Activated gamma-delta T cell treated with Interleukin-2 at 50 U/mL for 16 hours (primary cell): ENCODE data around the gene SLCO3A1.
A peak's percentile ranks its signal among the peaks of the same experiment; 100 is the strongest.
"Not testable (repeated sequence)": the region's sequence is repeated elsewhere in the genome, so short reads cannot be mapped to it uniquely, and the experiment has no call there.

ENCODE experiments used
- DNase-seq: peaks from one replicate; pipeline ENCODE4 v3.0.0-alpha.2; 2020

Gene SLCO3A1

DNA sequence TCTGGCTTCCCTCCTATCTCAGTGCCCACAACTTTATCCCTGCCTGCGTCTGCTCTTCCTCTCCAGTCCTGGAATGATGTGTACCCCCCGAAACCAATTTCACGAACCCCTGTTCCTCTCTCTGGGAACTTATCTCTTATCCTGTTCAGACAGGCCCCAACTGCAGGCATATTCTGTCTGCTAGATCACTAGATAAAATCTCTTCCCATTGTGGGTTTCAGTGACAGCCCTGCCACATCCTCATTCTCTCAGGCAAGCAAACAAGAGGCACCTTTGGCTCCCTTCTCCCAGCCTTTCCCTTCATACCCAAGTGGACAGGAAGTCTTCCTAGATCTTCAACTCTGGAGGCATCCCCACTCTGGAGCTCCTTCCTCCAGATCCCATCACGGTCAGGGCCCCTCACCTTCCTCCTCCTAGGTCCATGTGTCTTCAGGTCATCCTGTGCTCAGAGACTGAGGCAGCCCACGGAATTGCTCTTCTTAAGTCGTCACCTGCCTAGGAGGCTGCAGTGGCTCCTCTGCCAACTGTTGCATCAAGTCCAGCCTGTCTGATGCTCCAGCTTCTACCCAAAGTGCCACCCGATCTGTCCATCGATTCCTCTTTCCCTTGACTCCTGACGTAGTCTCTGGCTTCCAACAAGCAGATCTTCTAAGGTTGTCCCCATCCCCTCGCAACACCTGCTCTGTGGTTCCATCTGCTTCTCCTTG lies 190.8 kb downstream of the SLCO3A1 start:
- no peak for DNase-seq

DNA sequence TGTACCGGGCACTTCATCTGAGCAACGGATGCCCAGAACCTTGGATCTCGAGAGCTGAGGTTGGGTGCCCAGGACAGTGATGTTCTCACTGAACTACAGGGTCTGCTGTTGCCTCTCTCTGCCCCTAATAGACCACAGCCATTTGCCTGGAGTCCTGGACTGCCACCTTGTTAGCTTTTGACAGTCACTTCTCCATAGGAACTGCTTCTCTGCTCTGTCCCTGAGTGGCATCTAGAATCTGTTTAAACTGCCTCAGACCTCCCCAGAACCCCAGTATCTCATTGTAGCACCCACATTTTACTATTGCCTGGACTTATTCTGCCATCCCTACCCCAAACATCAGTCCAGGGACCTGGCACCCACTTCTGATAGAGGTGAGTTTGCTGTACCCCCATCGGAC lies 194.4 kb downstream of the SLCO3A1 start:
- DNase-seq: no peak

DNA sequence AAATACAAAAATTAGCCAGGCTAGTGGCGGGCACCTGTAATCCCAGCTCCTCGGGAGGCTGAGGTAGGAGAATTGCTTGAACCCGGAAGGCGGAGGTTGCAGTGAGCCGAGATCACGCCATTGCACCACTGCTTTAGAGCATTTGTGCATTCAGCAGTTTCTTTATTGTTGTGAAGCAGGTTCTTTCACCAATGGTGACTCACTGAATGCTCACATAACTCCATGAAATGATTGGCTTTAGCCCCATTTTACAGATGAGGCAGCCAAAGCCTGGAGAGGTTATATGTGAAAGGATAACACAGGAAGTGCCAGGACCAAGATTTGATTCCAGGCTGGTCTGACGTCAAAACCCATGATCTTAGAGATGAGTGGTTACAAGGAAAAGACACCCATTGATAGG lies 195.2 kb downstream of the SLCO3A1 start:
- no peak for DNase-seq

DNA sequence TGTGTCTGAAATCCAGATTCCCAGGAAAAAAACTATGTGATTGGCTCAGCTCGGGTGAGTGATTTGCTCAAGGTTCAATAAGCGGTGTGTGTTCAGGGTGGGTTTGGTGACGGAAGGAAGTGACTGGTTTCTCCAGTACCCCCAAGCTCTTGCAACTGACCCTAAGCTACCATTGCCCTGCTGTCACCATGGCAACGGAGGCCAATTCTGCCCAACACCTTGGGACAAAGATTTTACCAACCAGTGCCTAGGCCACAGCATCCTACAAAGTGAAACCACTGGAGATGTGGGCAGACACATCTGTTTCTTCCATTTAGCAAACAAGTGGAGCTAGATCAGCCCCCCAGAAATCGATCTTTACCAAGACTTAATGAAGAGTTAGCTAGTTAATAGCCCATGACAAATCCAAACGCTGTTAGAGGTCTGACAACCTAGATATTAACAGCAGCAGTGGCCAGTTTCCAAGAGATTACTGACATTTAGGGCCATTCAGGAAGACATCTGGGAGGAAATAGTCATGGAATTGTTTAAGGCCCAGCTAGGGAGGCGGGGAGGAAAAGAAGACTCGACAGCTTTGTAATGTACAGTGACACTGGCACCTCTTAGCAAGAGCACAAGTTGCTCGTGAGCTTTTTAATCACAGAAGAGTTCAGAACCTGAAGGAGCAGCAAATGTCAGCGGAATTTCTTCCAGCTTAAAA lies 195.9 kb downstream of the SLCO3A1 start:
- DNase-seq: no peak

DNA sequence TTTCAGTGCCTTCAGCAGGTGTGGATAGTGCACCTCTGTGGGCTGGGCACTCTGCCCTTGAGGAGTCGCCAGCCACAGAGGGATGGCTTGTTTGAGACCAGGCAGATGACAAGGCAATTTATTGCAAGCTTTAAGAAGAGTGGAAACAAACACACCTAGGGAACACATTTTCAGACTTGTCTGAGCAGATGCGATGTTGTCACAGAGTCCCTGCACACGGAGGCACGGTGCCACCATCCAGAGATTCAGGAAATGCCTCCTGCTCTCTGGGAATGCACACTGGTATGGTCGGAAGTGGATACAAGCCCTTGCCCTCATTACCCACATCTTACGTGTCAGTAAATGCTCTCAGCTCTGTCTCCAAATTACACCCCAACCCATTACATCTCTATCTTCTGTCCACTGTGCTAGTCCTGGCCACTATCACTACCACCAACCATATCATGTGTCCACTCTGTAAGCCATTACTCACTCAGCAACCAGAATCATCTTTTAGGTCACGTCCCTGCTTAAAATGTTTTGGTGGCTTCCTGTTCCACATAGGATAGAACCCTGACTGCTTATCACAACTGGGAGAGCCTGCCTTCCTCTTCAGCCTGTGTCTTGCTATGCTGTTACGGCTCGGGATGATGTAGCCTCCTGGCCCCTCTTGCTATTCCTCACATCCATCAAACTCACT lies 196.9 kb downstream of the SLCO3A1 start:
- DNase-seq: no peak

DNA sequence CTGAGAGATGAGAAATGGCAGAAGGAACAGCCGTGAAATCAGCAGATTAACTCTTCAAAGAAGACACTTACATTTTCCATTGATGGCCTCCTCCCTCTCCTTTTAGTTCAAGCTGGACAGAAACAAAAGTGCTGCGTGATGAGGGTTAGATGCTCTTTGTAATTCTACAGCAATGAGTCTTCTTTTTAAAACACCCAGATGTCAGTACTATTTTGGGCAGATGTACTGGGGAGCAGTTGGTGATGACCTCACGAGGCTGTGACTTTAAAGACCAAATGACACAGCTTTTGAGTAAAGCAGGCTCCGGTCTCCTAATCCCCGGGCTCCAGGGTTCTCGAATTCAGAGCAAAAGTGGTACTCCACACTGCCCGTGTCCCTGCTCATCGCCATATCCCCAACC lies 198.2 kb downstream of the SLCO3A1 start:
- DNase-seq: no peak

DNA sequence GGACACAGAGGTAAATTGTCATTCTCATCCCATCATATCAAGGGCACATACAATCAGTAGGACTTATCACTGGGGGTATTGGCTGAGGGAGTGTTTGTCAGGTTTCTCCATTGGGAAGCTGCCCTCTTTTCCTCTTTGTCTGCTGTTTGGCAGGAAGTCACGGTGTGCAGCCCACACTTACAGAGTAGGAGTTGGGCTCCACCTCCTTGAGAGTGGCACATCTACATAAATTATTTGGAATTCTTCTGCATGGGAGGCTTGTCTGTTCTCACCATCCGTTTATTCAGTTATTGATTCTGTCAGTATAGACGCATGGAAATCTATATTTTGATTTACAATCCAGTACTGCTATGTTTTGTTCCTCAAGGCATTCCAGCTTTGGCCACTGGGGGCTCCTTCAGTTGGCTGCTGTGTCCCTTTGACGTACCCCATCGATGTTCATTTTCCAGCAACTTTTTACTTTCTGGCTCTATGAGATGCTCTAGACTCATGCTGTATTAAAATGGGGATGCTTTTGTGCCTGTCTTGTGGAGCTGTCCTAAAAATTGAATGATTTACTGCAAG lies 200.3 kb downstream of the SLCO3A1 start:
- no peak for DNase-seq

DNA sequence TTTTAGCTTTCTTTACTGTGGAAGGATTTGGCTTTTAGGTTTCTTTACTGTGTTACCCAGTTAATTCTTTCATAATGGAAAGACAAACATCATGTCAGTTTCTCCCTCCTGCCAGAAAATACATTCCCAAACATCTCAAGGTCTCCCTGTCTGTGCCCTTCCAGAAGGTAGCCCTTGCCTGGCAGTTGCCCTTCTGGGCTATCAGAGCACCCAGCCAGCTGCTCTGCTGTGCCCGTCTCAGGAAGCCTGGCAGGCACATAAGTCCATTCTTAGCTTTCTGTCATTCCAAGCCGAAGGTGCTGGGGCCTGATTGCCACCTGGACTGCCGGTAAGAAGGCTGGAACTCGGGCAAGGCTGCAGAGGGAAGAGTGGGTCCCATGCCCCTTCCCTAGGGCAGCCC lies 203.4 kb downstream of the SLCO3A1 start:
- no peak for DNase-seq

DNA sequence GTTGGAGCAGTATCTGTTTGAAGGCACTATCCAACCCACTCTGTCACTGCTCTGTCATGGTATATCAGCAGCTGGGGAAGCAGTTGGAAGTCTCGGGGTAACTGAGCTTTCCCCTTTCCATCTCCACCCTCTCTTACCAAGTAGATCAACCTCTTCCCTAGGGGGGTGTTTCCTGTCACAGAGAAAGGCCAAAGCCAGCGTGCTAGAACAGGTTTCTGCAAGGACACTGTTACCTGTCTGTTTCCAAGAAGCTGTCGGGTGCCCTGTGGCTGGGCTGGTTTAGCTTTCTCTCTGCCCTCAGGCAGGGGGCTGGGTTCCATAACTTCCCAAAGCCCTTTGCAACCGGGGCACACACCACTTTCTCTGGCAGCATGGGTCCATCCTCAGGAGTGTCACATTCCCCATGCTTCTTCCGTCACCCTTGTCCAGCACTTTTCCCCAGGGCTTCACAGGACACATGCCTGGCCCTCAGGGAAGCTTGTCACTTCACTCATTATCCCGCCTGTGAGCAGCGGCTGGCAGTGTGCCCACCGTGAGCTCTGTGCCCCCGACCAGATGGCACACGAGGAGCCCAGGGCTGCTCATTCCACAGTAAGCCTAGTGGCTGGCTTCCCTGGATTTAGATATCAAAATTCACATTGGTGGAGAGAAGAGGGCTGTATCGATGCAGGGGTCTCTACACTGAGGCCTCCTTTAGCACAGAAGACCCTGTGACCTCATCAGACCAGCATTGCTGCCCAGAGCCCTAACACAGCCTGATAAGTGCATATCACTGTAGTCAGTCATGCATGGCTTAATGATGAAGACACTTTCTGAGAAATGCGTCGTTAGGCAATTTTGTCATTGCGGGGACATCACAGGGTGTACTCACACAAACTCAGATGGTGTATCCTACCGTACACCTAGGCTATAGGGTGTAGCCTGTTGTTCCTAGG lies 205.8 kb downstream of the SLCO3A1 start:
- no peak for DNase-seq

DNA sequence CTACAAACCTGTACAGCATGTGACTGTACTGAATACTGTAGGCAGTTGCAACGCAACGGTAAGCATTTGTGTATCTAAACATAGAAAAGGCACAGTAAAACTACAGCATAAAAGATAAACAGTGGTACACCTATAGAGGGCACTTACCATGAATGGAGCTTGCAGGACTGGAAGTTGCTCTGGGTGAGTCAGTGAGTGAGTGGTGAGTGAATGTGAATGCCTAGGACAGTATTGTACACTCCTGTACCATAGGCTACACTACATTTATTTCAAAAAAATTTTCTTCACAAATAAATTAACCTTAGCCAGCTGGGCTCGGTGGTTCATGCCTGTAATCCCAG lies 206.4 kb downstream of the SLCO3A1 start:
- not testable (repeated sequence) for DNase-seq

DNA sequence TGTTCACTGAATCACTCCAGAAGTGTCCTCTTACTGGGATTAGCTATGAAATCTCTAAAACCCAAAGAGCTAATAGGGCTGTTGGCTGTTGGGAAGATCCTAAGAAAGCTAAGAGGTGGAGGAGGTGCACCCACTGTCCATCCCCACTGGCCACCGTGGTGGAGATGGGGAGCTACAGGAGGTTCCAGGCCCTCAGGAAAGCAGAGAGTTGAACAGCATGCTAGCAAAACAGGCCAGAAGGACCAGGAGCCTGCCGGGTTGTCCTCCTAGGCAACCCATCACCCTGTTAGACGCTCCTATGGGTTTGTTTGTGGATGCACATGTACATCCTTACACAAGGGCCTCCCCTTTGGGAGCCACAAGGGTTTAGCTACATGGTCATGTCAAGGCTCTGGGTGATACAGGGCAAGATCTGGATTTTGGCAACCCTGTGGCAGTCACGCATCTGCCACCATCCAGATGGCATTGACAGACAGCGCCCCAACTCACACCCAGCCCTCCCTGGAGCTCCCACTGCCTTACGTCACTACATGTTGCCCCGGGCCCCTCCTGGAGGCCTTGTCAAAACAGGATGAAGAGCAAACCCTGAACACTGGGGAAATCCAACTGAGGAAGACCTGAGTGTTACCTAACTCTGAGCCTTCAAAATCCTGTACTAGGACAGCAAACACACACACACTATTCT lies 208.1 kb downstream of the SLCO3A1 start:
- DNase-seq: no peak

DNA sequence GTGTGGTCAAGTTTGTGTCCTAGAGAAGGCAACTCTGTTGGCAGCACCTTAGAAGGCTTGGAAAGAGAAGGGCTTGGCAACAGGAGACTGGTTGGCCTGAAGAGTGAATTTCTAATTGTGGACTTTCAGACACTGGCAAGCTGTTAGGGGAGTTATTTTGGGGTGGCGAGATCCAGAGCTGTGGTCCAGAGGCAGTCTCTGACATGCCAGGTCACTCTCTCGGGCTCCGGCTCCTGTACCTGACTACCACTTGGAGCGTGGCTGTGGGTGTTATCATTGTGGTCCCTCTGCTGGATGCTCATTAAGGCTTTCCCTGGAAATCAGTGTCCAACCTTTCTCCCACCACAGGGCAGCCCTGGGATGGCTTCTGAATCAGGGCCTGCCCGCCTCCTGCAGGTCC lies 209.0 kb downstream of the SLCO3A1 start:
- DNase-seq: no peak

DNA sequence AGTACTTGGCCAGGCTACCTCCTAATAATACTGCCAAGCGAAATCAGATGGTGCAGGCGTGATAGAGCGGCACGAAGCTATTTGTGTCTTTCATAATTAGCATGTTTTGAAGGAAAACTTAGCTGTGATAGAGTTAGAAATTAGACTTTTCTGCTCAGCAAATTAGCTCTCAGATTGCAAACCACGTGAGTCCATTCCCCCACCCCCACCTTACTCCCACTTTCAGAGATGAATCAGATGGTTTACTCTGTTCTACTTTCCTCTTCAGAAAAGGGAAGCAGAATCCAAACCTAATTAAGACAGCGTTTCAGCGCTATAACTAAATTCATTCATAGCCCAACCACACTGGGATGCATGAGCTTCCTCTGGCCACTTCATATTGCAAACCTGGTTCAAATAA lies 214.6 kb downstream of the SLCO3A1 start:
- no peak for DNase-seq

DNA sequence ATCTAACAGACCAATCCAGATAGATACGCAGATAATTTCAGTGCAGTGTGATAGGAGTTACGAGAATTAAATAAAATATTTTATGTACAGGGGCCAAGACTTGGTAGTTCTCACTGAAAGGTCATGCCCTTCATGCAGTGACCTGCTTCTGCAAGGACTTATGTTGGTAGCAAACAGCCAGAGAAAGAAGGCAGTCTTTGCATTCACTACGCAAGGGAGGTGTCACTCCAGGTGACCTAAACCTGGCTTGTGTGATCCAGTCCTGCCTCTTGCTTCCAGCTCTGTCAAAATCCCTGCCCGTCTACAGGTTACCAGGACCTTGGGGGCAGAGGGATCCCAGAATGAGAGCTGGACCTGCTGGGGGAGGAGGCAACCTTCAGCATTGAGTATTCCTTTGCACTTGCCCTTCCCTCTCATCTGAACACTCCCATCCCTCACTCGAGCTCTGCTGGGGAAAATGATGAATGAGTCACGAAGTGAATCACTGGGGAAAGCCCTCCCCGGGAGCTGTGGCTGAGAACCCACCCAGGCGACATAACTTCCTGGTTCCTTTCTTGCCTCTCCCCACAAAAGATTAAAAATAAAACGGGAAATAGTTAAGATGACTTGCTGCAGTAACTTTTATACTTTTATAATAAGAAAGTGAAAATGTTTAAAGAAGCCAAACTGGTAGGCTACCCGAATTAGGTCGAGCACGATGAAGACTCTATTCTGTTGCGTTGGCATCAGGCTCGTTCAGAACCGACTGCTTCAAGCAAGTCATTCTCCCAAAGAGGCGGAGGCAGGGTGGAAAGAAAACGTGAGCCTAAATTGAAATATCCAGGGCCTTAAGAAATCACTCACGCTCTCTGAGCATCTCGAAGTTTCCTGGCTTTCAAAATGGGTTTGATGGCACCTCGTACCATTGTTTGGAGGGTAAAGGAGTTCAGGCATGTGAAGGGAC lies 216.1 kb downstream of the SLCO3A1 start:
- DNase-seq: peak; percentile 12

DNA sequence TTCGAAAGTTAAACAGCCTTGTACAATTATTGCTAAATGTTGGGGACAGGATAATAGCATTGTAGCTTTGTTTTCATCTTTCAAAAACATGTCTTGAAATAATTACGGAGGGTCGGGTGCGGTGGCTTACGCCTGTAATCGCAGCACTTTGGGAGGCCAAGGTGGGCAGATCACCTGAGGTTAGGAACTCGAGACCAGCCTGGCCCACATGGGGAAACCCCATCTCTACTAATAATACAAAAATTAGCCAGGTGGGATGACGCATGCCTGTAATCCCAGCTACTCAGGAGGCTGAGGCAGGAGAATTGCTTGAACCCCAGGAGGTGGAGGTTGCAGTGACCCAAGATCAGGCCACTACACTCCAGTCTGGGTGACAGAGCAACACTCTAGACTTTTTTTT lies 216.7 kb downstream of the SLCO3A1 start:
- not testable (repeated sequence) for DNase-seq

DNA sequence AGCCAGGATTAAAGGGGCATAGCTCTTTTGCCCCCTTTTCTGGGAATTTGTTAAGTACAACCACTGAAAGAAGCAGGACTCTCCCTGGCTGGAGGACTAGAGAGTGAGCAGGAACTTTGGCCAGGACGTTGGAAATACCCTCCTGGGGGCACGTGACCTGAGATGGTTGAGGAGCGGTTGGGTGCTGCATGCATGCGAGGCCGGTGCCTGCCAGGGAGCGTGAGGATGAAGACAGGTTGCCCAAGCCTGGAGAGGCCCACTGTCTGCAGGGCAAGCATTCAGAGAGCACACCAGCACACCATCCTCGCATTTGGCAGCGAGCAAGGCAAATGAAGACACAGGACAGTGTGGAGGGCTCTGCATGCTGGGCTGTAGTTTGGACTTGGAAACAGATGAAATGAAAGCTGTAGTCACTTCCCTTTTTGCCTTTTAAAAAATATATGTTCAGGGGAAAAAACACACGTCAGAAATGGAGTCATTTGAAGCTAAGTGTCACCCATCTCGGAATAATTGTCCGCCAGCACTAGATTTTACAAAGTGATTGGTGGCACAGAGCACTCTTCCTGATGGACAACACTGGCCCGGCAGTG lies 217.6 kb downstream of the SLCO3A1 start:
- no peak for DNase-seq

DNA sequence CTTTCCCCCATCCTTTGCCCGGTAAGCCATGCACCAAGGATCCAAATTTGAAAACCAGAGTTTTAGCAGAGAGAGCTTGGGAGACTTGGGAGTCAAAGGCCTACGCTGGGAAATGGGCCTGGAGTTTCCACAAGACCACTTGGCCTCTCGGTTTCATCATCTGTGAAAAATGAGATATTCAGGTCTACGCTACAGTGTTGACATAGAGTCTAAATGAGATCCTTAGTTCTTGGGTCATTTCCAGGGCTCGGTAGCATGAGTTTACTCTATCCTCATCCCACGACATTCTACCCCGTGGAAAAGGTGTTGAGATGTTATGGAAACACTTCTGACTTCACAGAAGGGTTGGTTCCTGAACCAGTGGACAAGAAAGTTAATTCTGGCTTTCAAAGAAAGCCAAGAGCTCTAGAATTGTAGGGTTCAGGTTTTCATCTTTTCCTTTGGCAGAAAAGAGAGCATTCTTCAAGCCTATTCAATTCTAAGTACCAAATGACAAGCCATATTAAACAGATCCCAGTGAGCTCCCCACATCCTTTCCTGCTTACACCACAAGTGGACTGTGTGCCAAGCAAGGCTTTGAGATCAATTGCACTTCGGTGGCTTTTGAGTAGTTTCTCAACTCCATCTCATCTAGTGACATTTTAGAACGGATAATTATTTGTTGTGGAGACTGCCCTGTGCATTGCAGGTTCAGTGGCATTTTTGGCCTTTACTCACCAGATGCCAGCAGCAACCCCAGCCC lies 219.7 kb downstream of the SLCO3A1 start:
- no peak for DNase-seq

DNA sequence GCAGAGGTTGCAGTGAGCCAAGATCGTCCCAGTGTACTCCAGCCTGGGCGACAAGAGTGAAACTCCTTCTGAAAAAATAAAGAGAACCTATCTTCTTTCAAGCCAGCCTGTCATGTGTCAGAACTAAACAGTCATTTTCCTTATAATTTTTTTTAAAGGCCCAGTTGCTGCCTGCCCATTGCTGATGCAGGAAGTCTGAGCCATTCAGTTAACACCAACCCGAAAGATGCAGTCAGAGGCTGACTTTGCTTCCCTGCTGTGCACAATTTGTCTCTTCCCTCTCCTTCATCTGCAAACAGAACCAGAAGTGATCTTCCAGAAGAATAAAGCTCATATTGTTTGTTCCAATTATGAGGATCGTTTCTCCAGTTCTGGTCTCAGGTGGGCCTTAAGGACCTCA lies 220.6 kb downstream of the SLCO3A1 start:
- DNase-seq: no peak

DNA sequence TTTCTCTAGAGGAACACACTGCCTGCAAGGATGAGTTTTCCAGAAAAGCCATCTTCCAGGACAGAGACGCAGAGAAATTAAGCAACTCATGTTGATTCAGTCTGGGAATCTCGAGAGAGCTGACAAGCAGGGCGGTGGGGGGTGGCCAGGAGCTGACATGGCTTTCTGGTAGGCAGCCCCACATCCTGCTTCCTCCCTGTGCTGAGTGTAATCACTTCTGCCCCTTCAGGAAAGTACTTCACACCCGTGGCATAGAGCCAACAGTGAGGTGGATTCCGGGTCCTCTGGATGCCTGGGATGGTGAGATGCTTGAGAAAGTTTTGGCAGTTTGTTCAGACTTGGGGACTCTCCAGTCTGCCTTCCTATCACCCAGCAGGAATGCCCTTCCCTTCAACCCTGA lies 221.1 kb downstream of the SLCO3A1 start:
- no peak for DNase-seq

DNA sequence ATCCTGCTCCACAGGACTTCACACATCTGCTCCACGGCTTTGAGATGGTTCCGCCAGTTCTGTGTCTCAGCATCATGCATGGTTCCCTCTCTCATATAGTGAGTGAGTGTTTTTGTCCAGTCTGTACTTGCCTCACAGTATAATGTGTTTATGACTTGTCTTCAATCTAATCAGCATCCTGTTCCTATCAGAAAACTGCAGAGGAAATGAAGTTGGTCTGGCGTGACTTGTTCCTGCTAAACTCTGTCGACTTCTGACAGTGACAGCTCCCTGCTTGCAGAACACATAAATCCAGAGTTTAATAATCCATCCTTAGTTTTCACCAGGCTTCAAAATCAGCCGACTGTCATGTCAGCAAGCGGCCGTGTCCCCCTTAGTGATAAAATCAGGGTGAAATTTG lies 222.3 kb downstream of the SLCO3A1 start:
- no peak for DNase-seq
